HCT116 (cell line): ENCODE measurements around the gene C2CD3.

ENCODE experiments used
- ATF3 ChIP-seq: IDR thresholded peaks from 2 replicates; pipeline ENCODE4 v1.6.1; 2012
- CEBPB ChIP-seq: IDR thresholded peaks from 2 replicates; pipeline ENCODE4 v1.6.1; 2012; ENCODE audit warnings: low read depth
- CTCF ChIP-seq, 3 experiments: fragments of 200-600 bp in 1 of 3; sonication (generic) in 1 of 3; IDR thresholded peaks in 2 of 3; conservative IDR thresholded peaks in 1 of 3; 2 replicates each; pipeline ENCODE4 v1.5.1; 2012 to 2017; ENCODE audit warnings: low read depth in 2 of 3, low read length in 2 of 3, antibody characterized with exemption in 1 of 3, borderline replicate concordance in 1 of 3, control low read depth in 1 of 3, mild to moderate bottlenecking in 1 of 3, mixed read lengths in 1 of 3, mixed run types in 1 of 3, moderate library complexity in 1 of 3; ENCODE audit not compliant: insufficient read depth in 1 of 3
- ELF1 ChIP-seq: IDR thresholded peaks from 2 replicates; pipeline ENCODE4 v1.6.1; 2012; ENCODE audit warnings: low read depth, borderline replicate concordance
- EZH2 ChIP-seq: fragments of 200-600 bp; sonication (generic); IDR thresholded peaks from 2 replicates; pipeline ENCODE4 v1.6.1; 2017; ENCODE audit warnings: antibody characterized with exemption, mixed run types
- EZH2phosphoT487 ChIP-seq: fragments of 200-600 bp; IDR thresholded peaks from 2 replicates; pipeline ENCODE4 v1.6.1; 2018; ENCODE audit warnings: antibody characterized with exemption, borderline replicate concordance
- MAX ChIP-seq: IDR thresholded peaks from 2 replicates; pipeline ENCODE4 v1.6.1; 2012
- POLR2A ChIP-seq: IDR thresholded peaks from 2 replicates; pipeline ENCODE4 v1.7.0; 2011; ENCODE audit warnings: borderline replicate concordance; ENCODE audit not compliant: insufficient read depth, insufficient read length; ENCODE audit errors: extremely low read depth
- RAD21 ChIP-seq: IDR thresholded peaks from 2 replicates; pipeline ENCODE4 v1.6.1; 2012; ENCODE audit warnings: low read depth, mild to moderate bottlenecking
- SIN3A ChIP-seq: IDR thresholded peaks from 2 replicates; pipeline ENCODE4 v1.6.1; 2012; ENCODE audit warnings: low read depth
- YY1 ChIP-seq: IDR thresholded peaks from 2 replicates; pipeline ENCODE4 v1.6.1; 2011; ENCODE audit warnings: low read length, low read depth, moderate library complexity, mild to moderate bottlenecking; ENCODE audit not compliant: insufficient replicate concordance; ENCODE audit errors: extremely low read depth

- no peak for TF ChIP-seq YY1
- TF ChIP-seq EZH2phosphoT487 = no peak
- no peak for TF ChIP-seq CTCF (IDR thresholded peaks at IDR 0.05 in 2 of 3, conservative IDR thresholded peaks at IDR 0.05 in 1 of 3; ENCODE audit: borderline replicate concordance in 1 of 3, insufficient read depth in 1 of 3, low read depth in 2 of 3, low read length in 2 of 3)
- no peak for TF ChIP-seq RAD21
- no peak for TF ChIP-seq EZH2
- TF ChIP-seq POLR2A = no peak
- no peak for TF ChIP-seq ATF3
- TF ChIP-seq ELF1 = no peak
- no peak for TF ChIP-seq MAX
- no peak for TF ChIP-seq SIN3A
- TF ChIP-seq CEBPB = no peak
These were observed 113.3 kb downstream of the C2CD3 start for GRCh38 chr11:74057249-74058151.
